GM12873 (cell line): ENCODE results near the gene TMEM107.

Experiments used
- CTCF ChIP-seq: IDR thresholded peaks from 2 replicates; pipeline ENCODE4 v1.5.1; 2012; ENCODE audit warnings: low read depth, mild to moderate bottlenecking, moderate library complexity, low read length, control low read depth; ENCODE audit not compliant: insufficient read depth; ENCODE audit errors: missing control alignments

Gene TMEM107

GRCh38 chr17:8186787-8187516 is 10.8 kb upstream of the TMEM107 start:
- no peak for TF ChIP-seq CTCF

GRCh38 chr17:8186446-8186786 is 10.2 kb upstream of the TMEM107 start:
- TF ChIP-seq CTCF, result peak; percentile 38

GRCh38 chr17:8185582-8186445 is 9.6 kb upstream of the TMEM107 start:
- no peak for TF ChIP-seq CTCF

- TF ChIP-seq CTCF, result no peak
Measured at GRCh38 chr17:8176998-8177731, 985 bp upstream of the TMEM107 start.

GRCh38 chr17:8175795-8176196 is 384 bp downstream of the TMEM107 start:
- peak; percentile 7 for TF ChIP-seq CTCF

GRCh38 chr17:8173871-8174322 is 2.3 kb downstream of the TMEM107 start:
- no peak for TF ChIP-seq CTCF

- TF ChIP-seq CTCF, result no peak
Measured at GRCh38 chr17:8173056-8173870, 2.9 kb downstream of the TMEM107 start.
